Measurements from ENCODE around the gene EFCAB11.

Gene EFCAB11

DNA sequence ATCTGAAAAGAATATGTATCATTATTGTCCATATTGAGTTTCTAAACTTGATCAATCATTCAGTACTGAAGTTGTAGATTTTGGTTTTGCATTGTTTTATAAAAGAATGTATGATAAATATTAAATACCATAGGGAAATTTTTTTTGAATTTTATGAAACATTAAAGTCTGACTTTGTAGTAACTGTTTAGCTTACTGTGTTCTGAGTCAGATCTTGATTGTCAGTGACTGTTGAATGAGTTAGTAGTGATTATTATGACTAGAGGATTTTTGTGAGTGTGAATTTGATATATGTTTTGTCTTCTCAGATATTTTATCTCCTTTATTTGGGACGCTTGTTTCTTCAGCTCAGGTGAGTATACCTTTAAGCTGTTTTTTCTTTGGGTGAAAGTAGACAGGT lies 11.3 kb upstream of the EFCAB11 start:
- H3K27ac Mint-ChIP-seq: peak overlapping the region; percentile 41
- H3K36me3 Mint-ChIP-seq: peaks cover 21% of the 10 kb centered on the region
- no peaks in the 10 kb centered on the region for H3K9me3 Mint-ChIP-seq (ENCODE audit: low read depth)
- H3K27me3 Mint-ChIP-seq: no peaks in the 10 kb centered on the region
- H3K4me3 Mint-ChIP-seq: no peak overlapping the region
- peaks cover 42% of the 10 kb centered on the region for H3K4me1 Mint-ChIP-seq (ENCODE audit: low read depth)

DNA sequence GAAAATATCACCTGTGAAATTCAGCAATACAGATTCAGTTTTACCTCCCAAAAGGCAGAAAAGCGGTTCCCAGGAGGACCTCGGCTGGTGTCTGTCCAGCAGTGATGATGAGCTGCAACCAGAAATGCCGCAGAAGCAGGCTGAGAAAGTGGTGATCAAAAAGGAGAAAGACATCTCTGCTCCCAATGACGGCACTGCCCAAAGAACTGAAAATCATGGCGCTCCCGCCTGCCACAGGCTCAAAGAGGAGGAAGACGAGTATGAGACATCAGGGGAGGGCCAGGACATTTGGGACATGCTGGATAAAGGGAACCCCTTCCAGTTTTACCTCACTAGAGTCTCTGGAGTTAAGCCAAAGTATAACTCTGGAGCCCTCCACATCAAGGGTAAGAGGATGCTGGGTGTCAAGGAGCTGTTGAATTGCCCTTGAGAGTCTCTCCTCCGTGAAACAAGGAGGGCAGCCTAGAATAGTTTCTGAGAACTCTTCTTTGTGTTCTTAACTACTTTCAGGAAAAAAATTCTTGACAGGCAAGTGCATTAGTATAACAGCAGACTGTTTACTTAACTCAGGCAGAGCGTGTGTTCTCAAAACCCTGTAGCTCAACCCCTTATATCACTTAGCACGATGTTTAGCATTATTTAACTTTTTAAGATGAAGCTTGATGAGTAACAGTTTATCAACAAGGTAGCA lies 8.9 kb upstream of the EFCAB11 start:
- H3K4me1 Mint-ChIP-seq (ENCODE audit: low read depth): peaks cover 64% of the 10 kb centered on the region
- H3K36me3 Mint-ChIP-seq: peaks cover 19% of the 10 kb centered on the region

GRCh38 chr14:89960914-89961313 lies 6.4 kb upstream of the EFCAB11 start:
- peaks cover 19% of the 10 kb centered on the region for H3K36me3 Mint-ChIP-seq
- no peaks in the 10 kb centered on the region for H3K9me3 Mint-ChIP-seq (ENCODE audit: low read depth)
- no peaks in the 10 kb centered on the region for H3K27me3 Mint-ChIP-seq
- peaks cover 81% of the 10 kb centered on the region for H3K4me1 Mint-ChIP-seq (ENCODE audit: low read depth)
- peak overlapping the region; percentile 83 for H3K27ac Mint-ChIP-seq
- peak overlapping the region; percentile 79 for H3K4me3 Mint-ChIP-seq

More for the DNA sequence above, 8.9 kb upstream of the EFCAB11 start:
- no peaks in the 10 kb centered on the region for H3K9me3 Mint-ChIP-seq (ENCODE audit: low read depth)
- no peak overlapping the region for H3K4me3 Mint-ChIP-seq
- no peaks in the 10 kb centered on the region for H3K27me3 Mint-ChIP-seq
- H3K27ac Mint-ChIP-seq: no peak overlapping the region

- H3K27ac Mint-ChIP-seq: peak overlapping the region; percentile 83
- peak overlapping the region; percentile 79 for H3K4me3 Mint-ChIP-seq
- H3K4me1 Mint-ChIP-seq (ENCODE audit: low read depth): peaks cover 77% of the 10 kb centered on the region
- peaks cover 16% of the 10 kb centered on the region for H3K36me3 Mint-ChIP-seq
- H3K27me3 Mint-ChIP-seq: no peaks in the 10 kb centered on the region
- no peaks in the 10 kb centered on the region for H3K9me3 Mint-ChIP-seq (ENCODE audit: low read depth)
Observed at GRCh38 chr14:89959853-89960445, 5.4 kb upstream of the EFCAB11 start.

GRCh38 chr14:89958966-89959365 lies 4.4 kb upstream of the EFCAB11 start:
- no peaks in the 10 kb centered on the region for H3K27me3 Mint-ChIP-seq
- peak overlapping the region; percentile 83 for H3K27ac Mint-ChIP-seq
- peak overlapping the region; percentile 79 for H3K4me3 Mint-ChIP-seq
- peaks cover 78% of the 10 kb centered on the region for H3K4me1 Mint-ChIP-seq (ENCODE audit: low read depth)
- H3K9me3 Mint-ChIP-seq (ENCODE audit: low read depth): no peaks in the 10 kb centered on the region
- peaks cover 13% of the 10 kb centered on the region for H3K36me3 Mint-ChIP-seq

DNA sequence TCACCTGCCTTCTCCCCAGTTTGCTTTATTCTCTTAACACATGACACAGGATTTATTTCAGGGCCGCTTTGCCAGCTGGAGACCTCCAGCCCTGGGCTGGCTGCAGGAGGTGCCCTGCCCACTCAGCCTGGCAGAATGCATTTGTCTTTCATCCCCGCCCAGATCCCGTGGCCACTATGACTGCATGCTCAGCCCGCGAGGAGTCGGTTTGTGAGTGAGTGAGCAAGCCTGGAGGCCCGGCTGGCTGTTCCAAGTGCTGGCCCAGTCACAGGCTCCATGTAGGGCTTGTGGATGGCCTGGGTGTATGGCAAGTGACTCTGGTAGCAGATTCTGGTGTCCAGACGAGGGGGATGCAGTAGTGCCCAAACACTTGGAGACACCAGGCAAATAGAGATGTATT lies 3.3 kb upstream of the EFCAB11 start:
- Mint-ChIP-seq H3K4me3 (peak overlapping the region; percentile 84), H3K27ac (peak overlapping the region; percentile 96), H3K36me3 (peaks cover 5% of the 10 kb centered on the region), H3K4me1 (ENCODE audit: low read depth) (peaks cover 71% of the 10 kb centered on the region), H3K9me3 (ENCODE audit: low read depth) (no peaks in the 10 kb centered on the region), H3K27me3 (no peaks in the 10 kb centered on the region)

DNA sequence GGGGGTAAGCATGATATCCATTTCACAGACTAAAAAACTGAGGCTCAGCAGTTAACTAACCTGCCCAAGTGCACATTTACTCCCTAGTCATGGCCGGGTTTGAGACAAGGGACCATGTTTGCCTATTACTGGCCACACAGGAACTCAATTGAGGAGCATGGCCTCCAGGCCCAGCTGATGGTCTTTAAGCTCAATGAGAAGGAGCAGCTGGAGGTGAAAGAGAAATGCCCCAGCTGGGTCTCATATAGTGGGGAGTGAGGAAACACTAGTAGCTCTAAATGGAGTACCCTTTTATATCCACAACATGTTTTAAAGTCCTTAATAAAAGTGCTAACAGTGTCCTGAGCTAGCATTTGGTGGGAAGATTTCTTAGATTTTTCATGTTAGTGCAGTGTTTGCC lies 2.8 kb upstream of the EFCAB11 start:
- Mint-ChIP-seq H3K27ac (peak overlapping the region; percentile 96), H3K9me3 (ENCODE audit: low read depth) (no peaks in the 10 kb centered on the region), H3K4me1 (ENCODE audit: low read depth) (peaks cover 68% of the 10 kb centered on the region), H3K27me3 (no peaks in the 10 kb centered on the region), H3K4me3 (peak overlapping the region; percentile 84), H3K36me3 (peaks cover 5% of the 10 kb centered on the region)

- Mint-ChIP-seq H3K4me1 (ENCODE audit: low read depth) (peaks cover 65% of the 10 kb centered on the region), H3K27me3 (no peaks in the 10 kb centered on the region), H3K9me3 (ENCODE audit: low read depth) (no peaks in the 10 kb centered on the region), H3K27ac (peak overlapping the region; percentile 96), H3K36me3 (peaks cover 5% of the 10 kb centered on the region), H3K4me3 (peak overlapping the region; percentile 84)
Observed at GRCh38 chr14:89956661-89957009, 2.1 kb upstream of the EFCAB11 start.

DNA sequence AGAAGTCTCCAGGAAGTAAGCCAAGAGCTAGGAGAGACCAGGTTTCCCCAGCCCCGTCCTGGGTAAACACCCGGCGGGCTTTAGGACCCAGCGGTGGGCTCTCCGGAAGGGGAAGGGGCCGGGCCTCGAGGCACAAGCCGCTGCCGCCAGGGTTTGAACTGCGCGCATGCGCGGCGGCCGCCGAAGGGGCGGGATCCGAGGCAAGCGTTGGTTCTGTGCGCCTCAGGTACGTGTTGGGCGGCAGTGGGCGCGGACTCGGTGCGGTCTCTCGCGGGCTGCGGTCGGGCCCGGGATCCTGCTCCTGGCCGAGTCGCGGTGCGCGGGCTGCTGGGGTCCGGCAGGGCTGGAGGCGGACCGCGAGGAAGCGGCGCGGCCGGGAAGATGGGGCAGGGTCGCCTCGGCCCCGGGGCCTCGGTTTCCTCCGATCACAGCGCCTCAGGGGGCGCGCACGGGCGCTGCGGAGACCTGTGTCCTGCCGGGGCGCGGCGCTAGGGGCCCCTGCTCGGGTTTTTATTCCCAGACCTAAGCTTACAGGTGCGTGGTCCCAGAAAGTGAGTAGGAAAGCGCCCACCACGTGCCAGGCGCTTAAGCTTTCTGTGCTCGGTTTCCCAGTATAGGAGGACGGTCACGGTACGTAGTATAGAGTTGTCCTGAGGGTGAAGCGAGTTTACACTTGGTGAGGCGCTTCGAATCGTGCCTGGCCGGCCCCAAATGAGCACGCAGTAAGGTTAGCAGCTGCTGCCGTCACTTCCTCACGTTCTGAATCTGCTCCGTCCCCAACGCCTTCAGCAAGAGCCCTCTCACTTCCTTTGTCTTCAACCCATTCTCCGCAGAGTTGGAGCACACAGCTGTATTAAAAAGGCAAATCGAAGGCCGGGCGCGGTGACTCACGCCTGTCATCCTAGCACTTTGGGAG lies 1.5 kb upstream of the EFCAB11 start, which contains the start of gene TDP1:
Gene TDP1, plus strand, starts transcription at position 183 of the 916 bp plus-strand sequence. CDS start 7,188 bp downstream, outside the sequence.
- Mint-ChIP-seq H3K4me1 (ENCODE audit: low read depth) (peaks cover 58% of the 10 kb centered on the region), H3K27ac (peak within 1 kb of the TSS; percentile 96), H3K9me3 (ENCODE audit: low read depth) (no peaks in the 10 kb centered on the region), H3K36me3 (peaks cover 5% of the 10 kb centered on the region), H3K4me3 (peak within 1 kb of the TSS; percentile 98), H3K27me3 (no peaks in the 10 kb centered on the region)

GRCh38 chr14:89955022-89955744 lies 653 bp upstream of the EFCAB11 start:
- H3K4me1 Mint-ChIP-seq (ENCODE audit: low read depth): peaks cover 50% of the 10 kb centered on the region

GRCh38 chr14:89953602-89954001 lies 928 bp downstream of the EFCAB11 start:
- H3K27ac Mint-ChIP-seq: no peak overlapping the region

More at GRCh38 chr14:89955022-89955744, 653 bp upstream of the EFCAB11 start:
- Mint-ChIP-seq H3K27ac (peak overlapping the region; percentile 92), H3K27me3 (no peaks in the 10 kb centered on the region), H3K9me3 (ENCODE audit: low read depth) (no peaks in the 10 kb centered on the region), H3K4me3 (peak overlapping the region; percentile 98), H3K36me3 (peaks cover 7% of the 10 kb centered on the region)

DNA sequence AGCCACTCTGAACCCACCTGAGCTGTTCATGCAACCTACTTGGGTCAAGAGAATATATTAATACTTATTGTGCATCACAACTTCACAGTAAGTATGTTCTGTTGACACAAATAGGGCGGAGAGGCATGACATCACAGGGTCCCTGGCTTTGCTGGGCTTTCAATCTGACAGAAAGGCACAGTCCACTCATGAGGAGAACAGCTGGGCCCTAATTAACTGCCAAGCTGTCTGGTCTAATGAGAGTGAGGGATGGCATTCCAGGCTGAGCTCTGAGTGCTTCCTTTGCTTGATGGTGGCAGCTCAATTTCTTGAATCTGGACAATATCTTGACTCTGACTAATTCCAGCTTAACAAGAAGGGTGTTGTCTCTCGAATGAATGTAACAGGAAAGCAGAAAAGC lies 2.0 kb downstream of the EFCAB11 start:
- H3K9me3 Mint-ChIP-seq (ENCODE audit: low read depth): no peaks in the 10 kb centered on the region
- no peaks in the 10 kb centered on the region for H3K27me3 Mint-ChIP-seq
- H3K36me3 Mint-ChIP-seq: peaks cover 10% of the 10 kb centered on the region

More at GRCh38 chr14:89953602-89954001, 928 bp downstream of the EFCAB11 start:
- Mint-ChIP-seq H3K4me1 (ENCODE audit: low read depth) (peaks cover 34% of the 10 kb centered on the region), H3K9me3 (ENCODE audit: low read depth) (no peaks in the 10 kb centered on the region), H3K36me3 (peaks cover 8% of the 10 kb centered on the region), H3K4me3 (peak overlapping the region; percentile 98), H3K27me3 (no peaks in the 10 kb centered on the region)

DNA sequence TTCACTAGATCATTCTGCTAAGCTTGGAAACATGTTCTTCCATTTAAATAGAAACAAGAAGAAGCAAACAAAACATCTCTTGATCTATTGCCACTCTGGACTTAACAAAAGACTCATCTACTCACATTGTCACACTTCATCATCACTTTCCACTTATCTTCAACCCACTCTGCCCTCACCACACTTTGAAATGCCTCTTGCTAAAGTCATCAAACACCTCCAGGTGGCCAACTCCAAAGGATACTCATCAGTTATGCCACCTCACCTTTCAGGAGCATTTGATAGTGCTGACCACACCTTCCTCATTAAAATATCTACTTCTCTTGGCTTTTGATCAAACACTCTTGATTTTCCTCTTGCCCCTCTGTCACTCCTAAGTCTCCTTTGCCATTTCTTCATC lies 7.2 kb downstream of the EFCAB11 start:
- H3K4me1 Mint-ChIP-seq (ENCODE audit: low read depth): peaks cover 6% of the 10 kb centered on the region
- no peak overlapping the region for H3K4me3 Mint-ChIP-seq
- H3K27me3 Mint-ChIP-seq: no peaks in the 10 kb centered on the region
- H3K9me3 Mint-ChIP-seq (ENCODE audit: low read depth): no peaks in the 10 kb centered on the region
- no peak overlapping the region for H3K27ac Mint-ChIP-seq
- peaks cover 8% of the 10 kb centered on the region for H3K36me3 Mint-ChIP-seq

More for the DNA sequence above, 2.0 kb downstream of the EFCAB11 start:
- H3K4me1 Mint-ChIP-seq (ENCODE audit: low read depth): peaks cover 25% of the 10 kb centered on the region
- peak overlapping the region; percentile 47 for H3K4me3 Mint-ChIP-seq
- no peak overlapping the region for H3K27ac Mint-ChIP-seq

- peak overlapping the region; percentile 72 for H3K27ac Mint-ChIP-seq
- H3K27me3 Mint-ChIP-seq: no peaks in the 10 kb centered on the region
- H3K9me3 Mint-ChIP-seq (ENCODE audit: low read depth): no peaks in the 10 kb centered on the region
- no peaks in the 10 kb centered on the region for H3K36me3 Mint-ChIP-seq
- peaks cover 4% of the 10 kb centered on the region for H3K4me1 Mint-ChIP-seq (ENCODE audit: low read depth)
- H3K4me3 Mint-ChIP-seq: no peak overlapping the region
Observed at GRCh38 chr14:89941830-89942377, 12.6 kb downstream of the EFCAB11 start.
